Stimulated activated CD4-positive, alpha-beta T cell treated with anti-CD3 and anti-CD28 coated beads, Interleukin-2, amount 100 ng/mL, for 48 hours (primary cell): ENCODE measurements around the gene DNAJA4.

Experiments used
- DNase-seq, 2 donors: peaks; one replicate each; pipeline ENCODE4 v3.0.0-alpha.2; 2020

The DNAJA4 gene

GRCh38 chr15:78264304-78265136 is at the start of gene DNAJA4:
DNAJA4 (plus strand) TSS chr15:78264562; CDS start chr15:78264764, 202 bp downstream.
- DNase-seq = peak; percentile 32 to 47

GRCh38 chr15:78216276-78217104 is 47.9 kb upstream of the DNAJA4 start:
- DNase-seq = no peak

- no peak for DNase-seq
These were observed 43.6 kb upstream of the DNAJA4 start for GRCh38 chr15:78220713-78221112.

- DNase-seq = no peak
These were observed 41.5 kb upstream of the DNAJA4 start for GRCh38 chr15:78222745-78223395.

- no peak for DNase-seq
These were observed 40.9 kb upstream of the DNAJA4 start for GRCh38 chr15:78223396-78224022.

- DNase-seq = no peak
These were observed 40.3 kb upstream of the DNAJA4 start for GRCh38 chr15:78224023-78224411.

GRCh38 chr15:78225783-78226541 is 38.4 kb upstream of the DNAJA4 start:
- DNase-seq = no peak

GRCh38 chr15:78228356-78228996 is 35.9 kb upstream of the DNAJA4 start:
- no peak for DNase-seq

GRCh38 chr15:78229431-78230406 is 34.6 kb upstream of the DNAJA4 start:
- no peak for DNase-seq

- no peak for DNase-seq
These were observed 31.4 kb upstream of the DNAJA4 start for GRCh38 chr15:78232951-78233350.

- DNase-seq = no peak
These were observed 30.9 kb upstream of the DNAJA4 start for GRCh38 chr15:78233496-78233895.

GRCh38 chr15:78234515-78235040 is 29.8 kb upstream of the DNAJA4 start, which contains the start of gene ACSBG1:
ACSBG1 (minus strand) TSS chr15:78234565; CDS start chr15:78234501, 64 bp downstream.
- DNase-seq = no peak

- DNase-seq = no peak
These were observed 27.9 kb upstream of the DNAJA4 start for GRCh38 chr15:78236491-78236890.

- no peak for DNase-seq
These were observed 27.2 kb upstream of the DNAJA4 start for GRCh38 chr15:78237146-78237545.

GRCh38 chr15:78239811-78240210 is 24.6 kb upstream of the DNAJA4 start:
- DNase-seq = no peak

- peak; percentile 85 to 86 for DNase-seq
These were observed 23.3 kb upstream of the DNAJA4 start for GRCh38 chr15:78241017-78241416.

- no peak for DNase-seq
These were observed 22.2 kb upstream of the DNAJA4 start for GRCh38 chr15:78242128-78242527.

- no peak for DNase-seq
These were observed 21.3 kb upstream of the DNAJA4 start for GRCh38 chr15:78243058-78243457.

GRCh38 chr15:78243491-78243941 is 20.8 kb upstream of the DNAJA4 start:
- no peak for DNase-seq

GRCh38 chr15:78244101-78244500 is 20.3 kb upstream of the DNAJA4 start:
- DNase-seq = no peak
